Naive thymus-derived CD8-positive, alpha-beta T cell (primary cell): ENCODE measurements around the gene FSIP1. TPM values are rescaled to one million over a fixed set of nuclear protein-coding genes. Genes with fewer than 3 reads are reported as not detected.

Experiments used
- ATAC-seq, 2 donors: fragments of 150-1000 bp; cut with Tn5 transposase in 1 of 2; sonication (Bioruptor Pico), chemical (Tn5 transposase) in 1 of 2; 1 replicate in 1 of 2; 2 replicates in 1 of 2; pipeline ENCODE4 v1.10.0; 2021; ENCODE audit warnings: mild to moderate bottlenecking in 2 of 2, moderate library complexity in 2 of 2
- POLR2A ChIA-PET: fragments of 350-600 bp; sonication (Branson Sonifier 250); formaldehyde crosslinking; loops from one replicate; lab custom pipeline; 2021; ENCODE audit warnings: antibody characterized with exemption; lab: Charles Lee
- DNase-seq, 10 donors: peaks; one replicate each; pipeline versions ENCODE4 v3.0.0 to v3.0.0-alpha.2; 2020 to 2022
- H3K27ac Mint-ChIP-seq, 10 donors: one replicate each; pipeline ENCODE4 v1.8.0; 2020 to 2022; ENCODE audit warnings: mild to moderate bottlenecking in 10 of 10, mixed read lengths in 10 of 10, moderate library complexity in 4 of 10, inconsistent platforms in 1 of 10
- H3K27me3 Mint-ChIP-seq, 5 donors: one replicate each; pipeline ENCODE4 v1.8.0; 2021 to 2022; ENCODE audit warnings: mixed read lengths in 5 of 5
- H3K36me3 Mint-ChIP-seq, 3 donors: one replicate each; pipeline ENCODE4 v1.8.0; 2020 to 2022; ENCODE audit warnings: mixed read lengths in 3 of 3, mild to moderate bottlenecking in 2 of 3, inconsistent platforms in 1 of 3
- H3K4me1 Mint-ChIP-seq, 4 donors: one replicate each; pipeline ENCODE4 v1.8.0; 2021 to 2022; ENCODE audit warnings: mixed read lengths in 4 of 4
- H3K4me3 Mint-ChIP-seq, 10 donors: one replicate each; pipeline ENCODE4 v1.8.0; 2020 to 2022; ENCODE audit warnings: mild to moderate bottlenecking in 10 of 10, mixed read lengths in 10 of 10, moderate library complexity in 6 of 10, inconsistent platforms in 1 of 10
- H3K9me3 Mint-ChIP-seq, 9 donors: one replicate each; pipeline ENCODE4 v1.8.0; 2020 to 2022; ENCODE audit warnings: mixed read lengths in 9 of 9, mild to moderate bottlenecking in 3 of 9, inconsistent platforms in 1 of 9, moderate library complexity in 1 of 9
- polyA plus RNA-seq, 3 donors: library from polyadenylated mRNA; unstranded; fragments of 300-500 nt; fragmentation: Illumina TruSeq; gene quantifications; one replicate each; pipeline ENCODE4 v1.2.3, GENCODE V29; 2021
- total RNA-seq, 8 experiments: library from RNA in 2 of 8; stranded (reverse) in 2 of 8; gene quantifications; one replicate each; pipeline ENCODE4 v1.2.3 and lab custom pipeline; 2021 to 2026

FSIP1 gene
- total and polyA plus RNA-seq, 5 experiments from 2014 or later, result 0.30 to 0.85 (median 0.49) TPM; not detected in 1

- POLR2A ChIA-PET, result no interaction called here
- Mint-ChIP-seq H3K4me1 (peaks cover 0 to 7% (median 0%) of the 10 kb centered on the region in 4 donors), H3K9me3 (peaks cover 18 to 55% (median 29%) of the 10 kb centered on the region in 9 donors), H3K36me3 (peaks cover 0 to 31% (median 15%) of the 10 kb centered on the region in 3 donors), H3K4me3 (no peak overlapping the region), H3K27ac (no peak overlapping the region), H3K27me3 (peaks cover 0 to 11% (median 1%) of the 10 kb centered on the region in 5 donors)
- no peak for DNase-seq
- no peak for ATAC-seq
Observed at GRCh38 chr15:39610665-39611064, 172.0 kb downstream of the FSIP1 start.

- Mint-ChIP-seq H3K9me3 (peaks cover 15 to 54% (median 26%) of the 10 kb centered on the region in 9 donors), H3K4me1 (peaks cover 0 to 7% (median 0%) of the 10 kb centered on the region in 4 donors), H3K36me3 (peaks cover 0 to 31% (median 15%) of the 10 kb centered on the region in 3 donors), H3K27ac (no peak overlapping the region), H3K27me3 (peaks cover 0 to 11% (median 1%) of the 10 kb centered on the region in 5 donors), H3K4me3 (no peak overlapping the region)
- ATAC-seq (no peak), DNase-seq (no peak)
- POLR2A ChIA-PET, result interaction anchor here (0.8 to 1.4 kb wide), 2 partner anchors 12 to 14 kb away, joined by 3 to 4 read pairs; no protein-coding TSS in a partner anchor
Observed at GRCh38 chr15:39609166-39609916, 173.3 kb downstream of the FSIP1 start.

- Mint-ChIP-seq H3K27ac (peak overlapping the region in 1 of 10 donors; percentile 58), H3K4me1 (peaks cover 0 to 7% (median 0%) of the 10 kb centered on the region in 4 donors), H3K4me3 (peak overlapping the region in 1 of 10 donors; percentile 14), H3K36me3 (peaks cover 0 to 26% (median 13%) of the 10 kb centered on the region in 3 donors), H3K27me3 (peaks cover 0 to 11% (median 1%) of the 10 kb centered on the region in 5 donors), H3K9me3 (peaks cover 6 to 46% (median 22%) of the 10 kb centered on the region in 9 donors)
- ATAC-seq, result no peak
- POLR2A ChIA-PET, result interaction anchor here (1.0 to 1.4 kb wide), 2 partner anchors 13 to 19 kb away, joined by 3 read pairs; no protein-coding TSS in a partner anchor
- DNase-seq, result no peak
Observed at GRCh38 chr15:39608185-39609139, 174.2 kb downstream of the FSIP1 start.

- no peak overlapping the region for H3K4me3 Mint-ChIP-seq
- H3K27me3 Mint-ChIP-seq, result peaks cover 0 to 11% (median 0%) of the 10 kb centered on the region in 5 donors
- no peak overlapping the region for H3K27ac Mint-ChIP-seq
- H3K4me1 Mint-ChIP-seq, result peaks cover 0 to 7% (median 0%) of the 10 kb centered on the region in 4 donors
- peaks cover 0 to 11% (median 0%) of the 10 kb centered on the region in 3 donors for H3K36me3 Mint-ChIP-seq
- H3K9me3 Mint-ChIP-seq, result peaks cover 0 to 17% (median 5%) of the 10 kb centered on the region in 9 donors
- ATAC-seq (no peak), DNase-seq (no peak)
- POLR2A ChIA-PET, result no interaction called here
Observed at GRCh38 chr15:39605146-39605545, 177.5 kb downstream of the FSIP1 start.

GRCh38 chr15:39602143-39602542, 180.5 kb downstream of the FSIP1 start:
- Mint-ChIP-seq H3K4me1 (no peaks in the 10 kb centered on the region), H3K27ac (no peak overlapping the region)

GRCh38 chr15:39599871-39600270, 182.8 kb downstream of the FSIP1 start:
- Mint-ChIP-seq H3K27me3 (peaks cover 0 to 3% (median 0%) of the 10 kb centered on the region in 5 donors), H3K36me3 (no peaks in the 10 kb centered on the region), H3K9me3 (no peaks in the 10 kb centered on the region), H3K4me1 (no peaks in the 10 kb centered on the region), H3K27ac (no peak overlapping the region), H3K4me3 (no peak overlapping the region)
- no peak for DNase-seq
- no peak for ATAC-seq
- POLR2A ChIA-PET, result no interaction called here

More at GRCh38 chr15:39602143-39602542, 180.5 kb downstream of the FSIP1 start:
- POLR2A ChIA-PET, result no interaction called here
- Mint-ChIP-seq H3K36me3 (no peaks in the 10 kb centered on the region), H3K4me3 (no peak overlapping the region), H3K27me3 (peaks cover 0 to 5% (median 0%) of the 10 kb centered on the region in 5 donors), H3K9me3 (no peaks in the 10 kb centered on the region)
- ATAC-seq, result no peak
- no peak for DNase-seq

GRCh38 chr15:39598958-39599845, 183.4 kb downstream of the FSIP1 start:
- Mint-ChIP-seq H3K36me3 (no peaks in the 10 kb centered on the region), H3K4me3 (no peak overlapping the region), H3K27ac (no peak overlapping the region), H3K9me3 (no peaks in the 10 kb centered on the region), H3K4me1 (peaks cover 0 to 2% (median 0%) of the 10 kb centered on the region in 4 donors), H3K27me3 (peaks cover 0 to 3% (median 0%) of the 10 kb centered on the region in 5 donors)
- POLR2A ChIA-PET, result no interaction called here
- DNase-seq (no peak), ATAC-seq (no peak)

GRCh38 chr15:39598186-39598850, 184.3 kb downstream of the FSIP1 start:
- Mint-ChIP-seq H3K27me3 (peaks cover 0 to 3% (median 0%) of the 10 kb centered on the region in 5 donors), H3K27ac (no peak overlapping the region), H3K4me1 (peaks cover 0 to 7% (median 0%) of the 10 kb centered on the region in 4 donors), H3K4me3 (no peak overlapping the region), H3K9me3 (no peaks in the 10 kb centered on the region), H3K36me3 (no peaks in the 10 kb centered on the region)
- ATAC-seq, result no peak
- DNase-seq, result no peak
- POLR2A ChIA-PET, result no interaction called here

GRCh38 chr15:39597751-39598185, 184.9 kb downstream of the FSIP1 start:
- Mint-ChIP-seq H3K9me3 (no peaks in the 10 kb centered on the region), H3K27ac (no peak overlapping the region), H3K36me3 (no peaks in the 10 kb centered on the region), H3K27me3 (peaks cover 0 to 3% (median 0%) of the 10 kb centered on the region in 5 donors), H3K4me3 (no peak overlapping the region), H3K4me1 (peaks cover 0 to 7% (median 0%) of the 10 kb centered on the region in 4 donors)
- POLR2A ChIA-PET, result no interaction called here
- no peak for DNase-seq
- no peak for ATAC-seq

- peaks cover 0 to 7% (median 0%) of the 10 kb centered on the region in 4 donors for H3K4me1 Mint-ChIP-seq
- ATAC-seq, result no peak
- H3K36me3 Mint-ChIP-seq, result no peaks in the 10 kb centered on the region
- H3K27me3 Mint-ChIP-seq, result peaks cover 0 to 3% (median 0%) of the 10 kb centered on the region in 5 donors
- POLR2A ChIA-PET, result no interaction called here
- no peak overlapping the region for H3K4me3 Mint-ChIP-seq
- no peak for DNase-seq
- no peak overlapping the region for H3K27ac Mint-ChIP-seq
- no peaks in the 10 kb centered on the region for H3K9me3 Mint-ChIP-seq
Observed at GRCh38 chr15:39597336-39597735, 185.3 kb downstream of the FSIP1 start.

- peaks cover 0 to 3% (median 0%) of the 10 kb centered on the region in 5 donors for H3K27me3 Mint-ChIP-seq
- no peak overlapping the region for H3K4me3 Mint-ChIP-seq
- DNase-seq, result no peak
- peaks cover 0 to 7% (median 0%) of the 10 kb centered on the region in 4 donors for H3K4me1 Mint-ChIP-seq
- no peaks in the 10 kb centered on the region for H3K9me3 Mint-ChIP-seq
- H3K27ac Mint-ChIP-seq, result no peak overlapping the region
- no peaks in the 10 kb centered on the region for H3K36me3 Mint-ChIP-seq
- POLR2A ChIA-PET, result no interaction called here
- no peak for ATAC-seq
Observed at GRCh38 chr15:39596358-39597051, 186.1 kb downstream of the FSIP1 start.
